ENCODE data around the gene L1TD1. TPM values are rescaled to one million over a fixed set of nuclear protein-coding genes. Genes with fewer than 3 reads are reported as not detected.

L1TD1 gene
- total RNA-seq, 1 experiment from 2014 or later: 0.20 TPM

DNA sequence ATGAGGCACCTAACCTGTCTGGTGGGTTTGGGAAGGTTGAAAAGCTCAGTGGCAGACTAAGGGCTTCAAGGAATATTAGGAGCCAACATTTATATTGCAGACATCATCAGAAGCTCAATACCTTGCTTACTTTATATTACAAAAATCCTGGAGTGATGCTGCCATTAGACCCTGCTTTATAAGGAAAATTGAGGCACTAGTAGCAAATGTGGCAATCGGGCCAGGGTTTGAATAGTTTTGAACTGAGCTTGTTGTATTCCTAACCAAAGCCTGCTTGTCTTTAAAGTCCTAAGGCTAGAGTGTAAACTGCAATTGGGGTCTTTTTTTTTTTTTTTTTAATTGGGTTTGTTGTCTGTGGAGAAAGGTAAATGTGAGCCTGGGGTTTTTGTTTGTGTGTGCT is 14.3 kb downstream of the L1TD1 start:
- H3K79me2 ChIP-seq (ENCODE audit: insufficient read depth, low read length): no peaks in the 10 kb centered on the region
- no peak overlapping the region for H3K4me2 ChIP-seq (ENCODE audit: low read length)
- no peak overlapping the region for H2AFZ ChIP-seq (ENCODE audit: low read depth, low read length, poor library complexity, severe bottlenecking)
- H4K20me1 ChIP-seq (ENCODE audit: insufficient read depth): no peaks in the 10 kb centered on the region
- peaks cover 4 to 16% of the 10 kb centered on the region in 2 experiments; a peak in 3 of 4 replicates for H3K9me3 ChIP-seq (ENCODE audit: control insufficient read depth in 1 of 2, insufficient read depth in 1 of 2, low read depth in 1 of 2, low read length in 2 of 2)
- H3K4me3 ChIP-seq (replicated peaks in 1 of 2; ENCODE audit: low read depth in 1 of 2, low read length in 2 of 2): no peak overlapping the region
- no peaks in the 10 kb centered on the region for H3K36me3 ChIP-seq (ENCODE audit: control insufficient read depth in 1 of 2, insufficient read depth in 2 of 2, low read length in 2 of 2)
- DNase-seq (ENCODE audit: low read depth, low spot score) (no peak), ATAC-seq (no peak)
- no peaks in the 10 kb centered on the region for H3K9me2 ChIP-seq (ENCODE audit: insufficient read depth)
- no peak overlapping the region for H3K27ac ChIP-seq (ENCODE audit: low read depth, low read length)
- H3K27me3 ChIP-seq (ENCODE audit: insufficient read depth, low read length): no peaks in the 10 kb centered on the region
- no peak overlapping the region for H3K9ac ChIP-seq (ENCODE audit: low read length)
- peaks cover 0 to 6% of the 10 kb centered on the region in 2 experiments; a peak in 2 of 4 replicates for H3K4me1 ChIP-seq (ENCODE audit: control insufficient read depth in 1 of 2, insufficient read depth in 2 of 2, low read length in 2 of 2)
- ChIA-PET CTCF (no interaction called here), RAD21 (ENCODE audit: low non-redundant PET in 1 of 2, low total read pairs in 2 of 2, uncharacterized antibody in 2 of 2, unreplicated experiment in 2 of 2) (no interaction called here), POLR2A (no interaction called here)
- intact Hi-C loops (cut with micrococcal nuclease): no loop called here
- BruUV-seq (replicated peaks): no TSS peak
- no peak for TF ChIP-seq ELF1 (IDR thresholded peaks at IDR 0.05; ENCODE audit: borderline replicate concordance, low read depth)
- TF ChIP-seq, protein P1, sequence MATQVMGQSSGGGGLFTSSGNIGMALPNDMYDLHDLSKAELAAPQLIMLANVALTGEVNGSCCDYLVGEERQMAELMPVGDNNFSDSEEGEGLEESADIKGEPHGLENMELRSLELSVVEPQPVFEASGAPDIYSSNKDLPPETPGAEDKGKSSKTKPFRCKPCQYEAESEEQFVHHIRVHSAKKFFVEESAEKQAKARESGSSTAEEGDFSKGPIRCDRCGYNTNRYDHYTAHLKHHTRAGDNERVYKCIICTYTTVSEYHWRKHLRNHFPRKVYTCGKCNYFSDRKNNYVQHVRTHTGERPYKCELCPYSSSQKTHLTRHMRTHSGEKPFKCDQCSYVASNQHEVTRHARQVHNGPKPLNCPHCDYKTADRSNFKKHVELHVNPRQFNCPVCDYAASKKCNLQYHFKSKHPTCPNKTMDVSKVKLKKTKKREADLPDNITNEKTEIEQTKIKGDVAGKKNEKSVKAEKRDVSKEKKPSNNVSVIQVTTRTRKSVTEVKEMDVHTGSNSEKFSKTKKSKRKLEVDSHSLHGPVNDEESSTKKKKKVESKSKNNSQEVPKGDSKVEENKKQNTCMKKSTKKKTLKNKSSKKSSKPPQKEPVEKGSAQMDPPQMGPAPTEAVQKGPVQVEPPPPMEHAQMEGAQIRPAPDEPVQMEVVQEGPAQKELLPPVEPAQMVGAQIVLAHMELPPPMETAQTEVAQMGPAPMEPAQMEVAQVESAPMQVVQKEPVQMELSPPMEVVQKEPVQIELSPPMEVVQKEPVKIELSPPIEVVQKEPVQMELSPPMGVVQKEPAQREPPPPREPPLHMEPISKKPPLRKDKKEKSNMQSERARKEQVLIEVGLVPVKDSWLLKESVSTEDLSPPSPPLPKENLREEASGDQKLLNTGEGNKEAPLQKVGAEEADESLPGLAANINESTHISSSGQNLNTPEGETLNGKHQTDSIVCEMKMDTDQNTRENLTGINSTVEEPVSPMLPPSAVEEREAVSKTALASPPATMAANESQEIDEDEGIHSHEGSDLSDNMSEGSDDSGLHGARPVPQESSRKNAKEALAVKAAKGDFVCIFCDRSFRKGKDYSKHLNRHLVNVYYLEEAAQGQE (IDR thresholded peaks at IDR 0.05; ENCODE audit: low read depth): no peak
- no peak for TF ChIP-seq FOSL1 (IDR thresholded peaks at IDR 0.05; ENCODE audit: low read depth)
- no peak for TF ChIP-seq SIN3A (IDR thresholded peaks at IDR 0.05; ENCODE audit: low read depth)
- TF ChIP-seq POLR2A (IDR thresholded peaks at IDR 0.05; ENCODE audit: borderline replicate concordance, extremely low read depth, insufficient read depth, insufficient read length): no peak
- no peak for TF ChIP-seq CEBPB (IDR thresholded peaks at IDR 0.05; ENCODE audit: low read depth)

DNA sequence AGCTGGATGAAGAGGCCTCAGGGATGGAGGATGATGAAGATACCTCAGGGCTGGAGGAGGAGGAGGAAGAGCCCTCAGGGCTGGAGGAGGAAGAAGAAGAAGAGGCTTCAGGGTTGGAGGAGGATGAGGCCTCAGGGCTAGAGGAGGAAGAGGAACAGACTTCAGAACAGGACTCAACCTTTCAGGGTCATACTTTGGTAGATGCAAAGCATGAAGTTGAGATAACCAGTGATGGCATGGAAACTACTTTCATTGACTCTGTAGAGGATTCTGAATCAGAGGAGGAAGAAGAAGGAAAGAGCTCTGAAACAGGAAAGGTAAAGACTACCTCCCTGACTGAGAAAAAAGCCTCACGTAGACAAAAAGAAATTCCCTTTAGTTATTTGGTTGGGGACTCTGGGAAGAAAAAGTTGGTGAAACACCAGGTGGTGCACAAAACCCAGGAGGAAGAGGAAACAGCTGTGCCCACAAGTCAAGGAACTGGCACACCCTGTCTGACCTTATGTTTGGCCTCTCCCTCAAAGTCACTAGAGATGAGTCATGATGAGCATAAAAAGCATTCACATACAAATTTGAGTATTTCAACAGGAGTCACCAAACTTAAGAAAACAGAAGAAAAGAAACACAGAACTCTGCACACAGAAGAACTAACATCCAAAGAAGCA is 15.4 kb downstream of the L1TD1 start:
- Histone ChIP-seq H3K9me2 (ENCODE audit: insufficient read depth) (no peaks in the 10 kb centered on the region), H3K4me3 (replicated peaks in 1 of 2; ENCODE audit: low read depth in 1 of 2, low read length in 2 of 2) (no peak overlapping the region), H3K79me2 (ENCODE audit: insufficient read depth, low read length) (no peaks in the 10 kb centered on the region), H3K4me1 (ENCODE audit: control insufficient read depth in 1 of 2, insufficient read depth in 2 of 2, low read length in 2 of 2) (peaks cover 0 to 6% of the 10 kb centered on the region in 2 experiments; a peak in 2 of 4 replicates), H3K27ac (ENCODE audit: low read depth, low read length) (no peak overlapping the region), H4K20me1 (ENCODE audit: insufficient read depth) (no peaks in the 10 kb centered on the region), H2AFZ (ENCODE audit: low read depth, low read length, poor library complexity, severe bottlenecking) (no peak overlapping the region), H3K36me3 (ENCODE audit: control insufficient read depth in 1 of 2, insufficient read depth in 2 of 2, low read length in 2 of 2) (no peaks in the 10 kb centered on the region), H3K27me3 (ENCODE audit: insufficient read depth, low read length) (no peaks in the 10 kb centered on the region), H3K4me2 (ENCODE audit: low read length) (no peak overlapping the region), H3K9me3 (ENCODE audit: control insufficient read depth in 1 of 2, insufficient read depth in 1 of 2, low read depth in 1 of 2, low read length in 2 of 2) (peaks cover 4 to 16% of the 10 kb centered on the region in 2 experiments; a peak in 3 of 4 replicates), H3K9ac (ENCODE audit: low read length) (no peak overlapping the region)
- ChIA-PET RAD21 (ENCODE audit: low non-redundant PET in 1 of 2, low total read pairs in 2 of 2, uncharacterized antibody in 2 of 2, unreplicated experiment in 2 of 2) (no interaction called here), POLR2A (no interaction called here), CTCF (no interaction called here)
- DNase-seq (ENCODE audit: low read depth, low spot score) (no peak), ATAC-seq (no peak)
- TF ChIP-seq RAD21 (IDR thresholded peaks at IDR 0.05; ENCODE audit: low read depth): peak; percentile 28; the same call in 1 of the 2 replicates
- no peak for TF ChIP-seq ZBTB33 (IDR thresholded peaks at IDR 0.05; ENCODE audit: extremely low read depth, insufficient replicate concordance, low read length)
- no TSS peak for BruUV-seq (replicated peaks)
- intact Hi-C loops (cut with micrococcal nuclease): no loop called here
